Activated CD8-positive, alpha-beta T cell treated with anti-CD3 and anti-CD28 coated beads, Interleukin-2, amount 10 ng/mL, durations not matched to agents 7 days and 5 days (primary cell): ENCODE measurements around the gene A2M. TPM values are rescaled to one million over a fixed set of nuclear protein-coding genes. Genes with fewer than 3 reads are reported as not detected.

Experiments used
- ATAC-seq: fragments of 150-1000 bp; cut with Tn5 transposase; one replicate; pipeline ENCODE4 v1.10.0; 2021; ENCODE audit warnings: moderate library complexity
- CTCF ChIA-PET: fragments of 350-600 bp; sonication (Branson Sonifier 250); formaldehyde crosslinking; loops from one replicate; lab custom pipeline; 2021; ENCODE audit warnings: antibody characterized with exemption; lab: Charles Lee
- POLR2A ChIA-PET: fragments of 350-600 bp; sonication (Branson Sonifier 250); formaldehyde crosslinking; loops from one replicate; lab custom pipeline; 2021; ENCODE audit warnings: antibody characterized with exemption; lab: Charles Lee
- DNase-seq: peaks from one replicate; pipeline ENCODE4 v3.0.0-alpha.2; 2020
- H3K27ac Mint-ChIP-seq: one replicate; pipeline ENCODE4 v1.8.0; 2021; ENCODE audit warnings: mild to moderate bottlenecking, mixed read lengths
- H3K27me3 Mint-ChIP-seq: one replicate; pipeline ENCODE4 v1.8.0; 2021; ENCODE audit warnings: low read depth, mixed read lengths
- H3K36me3 Mint-ChIP-seq: one replicate; pipeline ENCODE4 v1.8.0; 2021; ENCODE audit warnings: low read depth, mixed read lengths
- H3K4me1 Mint-ChIP-seq: one replicate; pipeline ENCODE4 v1.8.0; 2021; ENCODE audit warnings: low read depth, mixed read lengths
- H3K4me3 Mint-ChIP-seq: one replicate; pipeline ENCODE4 v1.8.0; 2021; ENCODE audit warnings: mild to moderate bottlenecking, mixed read lengths
- H3K9me3 Mint-ChIP-seq: one replicate; pipeline ENCODE4 v1.8.0; 2022; ENCODE audit warnings: mixed read lengths; ENCODE audit not compliant: insufficient read depth
- total RNA-seq, 2 experiments: library from RNA; stranded (reverse); gene quantifications; one replicate each; pipeline ENCODE4 v1.2.3, GENCODE V29; 2021

The A2M gene
- total RNA-seq, 2 experiments from 2014 or later: not detected

- no peaks in the 10 kb centered on the region for H3K9me3 Mint-ChIP-seq
- CTCF ChIA-PET: interaction anchor here (1.0 kb wide), 1 partner anchor 522 kb away, joined by 3 read pairs; no protein-coding TSS in a partner anchor
- H3K36me3 Mint-ChIP-seq: no peaks in the 10 kb centered on the region
- peaks cover 27% of the 10 kb centered on the region for H3K27me3 Mint-ChIP-seq
- H3K27ac Mint-ChIP-seq: no peak overlapping the region
- H3K4me3 Mint-ChIP-seq: no peak overlapping the region
- ATAC-seq (no peak), DNase-seq (no peak)
- peaks cover 3% of the 10 kb centered on the region for H3K4me1 Mint-ChIP-seq
- POLR2A ChIA-PET: interaction anchor here (0.6 kb wide), 1 partner anchor 188 kb away, joined by 3 read pairs; no protein-coding TSS in a partner anchor
Measured at GRCh38 chr12:9066183-9066623, 49.5 kb downstream of the A2M start.

GRCh38 chr12:9065607-9065856 lies 50.2 kb downstream of the A2M start:
- Mint-ChIP-seq H3K4me3 (no peak overlapping the region), H3K36me3 (no peaks in the 10 kb centered on the region), H3K9me3 (no peaks in the 10 kb centered on the region), H3K4me1 (peaks cover 3% of the 10 kb centered on the region), H3K27me3 (peaks cover 27% of the 10 kb centered on the region), H3K27ac (no peak overlapping the region)
- CTCF ChIA-PET: interaction anchor here (1.0 kb wide), 1 partner anchor 521 kb away, joined by 3 read pairs; no protein-coding TSS in a partner anchor
- POLR2A ChIA-PET: no interaction called here
- DNase-seq: no peak
- ATAC-seq: no peak

- POLR2A ChIA-PET: no interaction called here
- CTCF ChIA-PET: interaction anchor here (1.0 to 2.0 kb wide), 9 partner anchors 8 to 521 kb away, joined by 3 to 14 read pairs (median 4); partner anchors contain the start of gene M6PR
- no peak overlapping the region for H3K27ac Mint-ChIP-seq
Measured at GRCh38 chr12:9064815-9065606, 50.7 kb downstream of the A2M start.

GRCh38 chr12:9064201-9064814 lies 51.4 kb downstream of the A2M start:
- CTCF ChIA-PET: interaction anchor here (0.6 to 2.0 kb wide), 21 partner anchors 8 to 1131 kb away, joined by 3 to 14 read pairs (median 4); partner anchors contain the start of gene M6PR
- Mint-ChIP-seq H3K4me3 (peak overlapping the region; percentile 71), H3K27ac (no peak overlapping the region), H3K36me3 (no peaks in the 10 kb centered on the region), H3K27me3 (peaks cover 27% of the 10 kb centered on the region), H3K9me3 (no peaks in the 10 kb centered on the region), H3K4me1 (peaks cover 3% of the 10 kb centered on the region)
- DNase-seq: peak; percentile 71
- POLR2A ChIA-PET: interaction anchor here (0.5 to 0.9 kb wide), 3 partner anchors 67 to 206 kb away, joined by 3 read pairs; partner anchors contain the start of gene M6PR
- ATAC-seq: peak; percentile 93

More at GRCh38 chr12:9064815-9065606, 50.7 kb downstream of the A2M start:
- no peaks in the 10 kb centered on the region for H3K36me3 Mint-ChIP-seq
- peak overlapping the region; percentile 71 for H3K4me3 Mint-ChIP-seq
- peaks cover 3% of the 10 kb centered on the region for H3K4me1 Mint-ChIP-seq
- ATAC-seq (peak; percentile 63), DNase-seq (no peak)
- H3K9me3 Mint-ChIP-seq: no peaks in the 10 kb centered on the region
- H3K27me3 Mint-ChIP-seq: peaks cover 27% of the 10 kb centered on the region

GRCh38 chr12:9052610-9053009 lies 63.1 kb downstream of the A2M start:
- H3K9me3 Mint-ChIP-seq: no peaks in the 10 kb centered on the region

GRCh38 chr12:9051158-9051550 lies 64.6 kb downstream of the A2M start:
- Mint-ChIP-seq H3K9me3 (no peaks in the 10 kb centered on the region), H3K36me3 (no peaks in the 10 kb centered on the region), H3K4me1 (peaks cover 12% of the 10 kb centered on the region), H3K4me3 (no peak overlapping the region), H3K27me3 (no peaks in the 10 kb centered on the region), H3K27ac (no peak overlapping the region)
- ChIA-PET POLR2A (interaction anchor here (2.3 kb wide), 1 partner anchor 101 kb away, joined by 10 read pairs; the partner anchor contains the start of gene M6PR), CTCF (interaction anchor here (1.7 to 5.9 kb wide), 4 partner anchors 14 to 507 kb away, joined by 4 to 153 read pairs (median 42); partner anchors contain the start of gene M6PR)
- DNase-seq (no peak), ATAC-seq (no peak)

More at GRCh38 chr12:9052610-9053009, 63.1 kb downstream of the A2M start:
- Mint-ChIP-seq H3K27me3 (no peaks in the 10 kb centered on the region), H3K36me3 (no peaks in the 10 kb centered on the region), H3K4me3 (no peak overlapping the region), H3K27ac (no peak overlapping the region), H3K4me1 (peaks cover 8% of the 10 kb centered on the region)
- ChIA-PET CTCF (interaction anchor here (1.0 to 5.9 kb wide), 2 partner anchors 11 to 103 kb away, joined by 3 to 153 read pairs; partner anchors contain the start of gene M6PR), POLR2A (no interaction called here)
- no peak for DNase-seq
- ATAC-seq: no peak

GRCh38 chr12:9050521-9051157 lies 65.1 kb downstream of the A2M start:
- DNase-seq: no peak
- Mint-ChIP-seq H3K27ac (no peak overlapping the region), H3K27me3 (no peaks in the 10 kb centered on the region), H3K4me3 (no peak overlapping the region), H3K4me1 (peaks cover 14% of the 10 kb centered on the region), H3K36me3 (no peaks in the 10 kb centered on the region), H3K9me3 (peaks cover 3% of the 10 kb centered on the region)
- ChIA-PET CTCF (interaction anchor here (0.6 to 5.9 kb wide), 31 partner anchors 8 to 507 kb away, joined by 3 to 153 read pairs (median 9); partner anchors contain the start of genes M6PR and PHC1), POLR2A (interaction anchor here (2.3 kb wide), 1 partner anchor 101 kb away, joined by 10 read pairs; the partner anchor contains the start of gene M6PR)
- ATAC-seq: no peak

GRCh38 chr12:9049520-9050133 lies 66.1 kb downstream of the A2M start:
- DNase-seq: peak; percentile 56
- POLR2A ChIA-PET: interaction anchor here (0.8 to 2.3 kb wide), 3 partner anchors 77 to 159 kb away, joined by 3 to 10 read pairs (median 4); partner anchors contain the start of gene M6PR
- ATAC-seq: peak; percentile 72
- CTCF ChIA-PET: interaction anchor here (0.6 to 5.9 kb wide), 49 partner anchors 9 to 553 kb away, joined by 3 to 153 read pairs (median 6); partner anchors contain the start of genes M6PR and PHC1
- no peaks in the 10 kb centered on the region for H3K27me3 Mint-ChIP-seq
- H3K4me1 Mint-ChIP-seq: peaks cover 14% of the 10 kb centered on the region
- H3K9me3 Mint-ChIP-seq: peaks cover 6% of the 10 kb centered on the region
- no peak overlapping the region for H3K4me3 Mint-ChIP-seq
- H3K27ac Mint-ChIP-seq: no peak overlapping the region
- no peaks in the 10 kb centered on the region for H3K36me3 Mint-ChIP-seq

GRCh38 chr12:9048930-9049329 lies 66.8 kb downstream of the A2M start:
- Mint-ChIP-seq H3K4me3 (no peak overlapping the region), H3K36me3 (no peaks in the 10 kb centered on the region), H3K4me1 (peaks cover 14% of the 10 kb centered on the region), H3K27ac (no peak overlapping the region), H3K27me3 (no peaks in the 10 kb centered on the region), H3K9me3 (peaks cover 6% of the 10 kb centered on the region)
- ATAC-seq (no peak), DNase-seq (no peak)
- CTCF ChIA-PET: interaction anchor here (0.6 to 5.9 kb wide), 43 partner anchors 10 to 552 kb away, joined by 3 to 153 read pairs (median 6); partner anchors contain the start of genes M6PR and PHC1
- POLR2A ChIA-PET: interaction anchor here (0.8 to 2.3 kb wide), 3 partner anchors 78 to 159 kb away, joined by 3 to 10 read pairs (median 4); partner anchors contain the start of gene M6PR

GRCh38 chr12:9047105-9047504 lies 68.6 kb downstream of the A2M start:
- ATAC-seq (no peak), DNase-seq (no peak)
- Mint-ChIP-seq H3K36me3 (no peaks in the 10 kb centered on the region), H3K4me1 (peaks cover 14% of the 10 kb centered on the region), H3K4me3 (no peak overlapping the region), H3K9me3 (peaks cover 6% of the 10 kb centered on the region), H3K27ac (no peak overlapping the region), H3K27me3 (no peaks in the 10 kb centered on the region)
- ChIA-PET CTCF (interaction anchor here (0.9 to 5.9 kb wide), 4 partner anchors 10 to 156 kb away, joined by 3 to 153 read pairs (median 16); partner anchors contain the start of gene M6PR), POLR2A (no interaction called here)
